Naive thymus-derived CD8-positive, alpha-beta T cell (primary cell): ENCODE measurements around the gene MYADML2. TPM values are rescaled to one million over a fixed set of nuclear protein-coding genes. Genes with fewer than 3 reads are reported as not detected.

ENCODE experiments used
- ATAC-seq, 2 donors: fragments of 150-1000 bp; cut with Tn5 transposase in 1 of 2; sonication (Bioruptor Pico), chemical (Tn5 transposase) in 1 of 2; 1 replicate in 1 of 2; 2 replicates in 1 of 2; pipeline ENCODE4 v1.10.0; 2021; ENCODE audit warnings: mild to moderate bottlenecking in 2 of 2, moderate library complexity in 2 of 2
- POLR2A ChIA-PET: fragments of 350-600 bp; sonication (Branson Sonifier 250); formaldehyde crosslinking; loops from one replicate; lab custom pipeline; 2021; ENCODE audit warnings: antibody characterized with exemption; lab: Charles Lee
- DNase-seq, 10 donors: peaks; one replicate each; pipeline versions ENCODE4 v3.0.0 to v3.0.0-alpha.2; 2020 to 2022
- H3K27ac Mint-ChIP-seq, 10 donors: one replicate each; pipeline ENCODE4 v1.8.0; 2020 to 2022; ENCODE audit warnings: mild to moderate bottlenecking in 10 of 10, mixed read lengths in 10 of 10, moderate library complexity in 4 of 10, inconsistent platforms in 1 of 10
- H3K27me3 Mint-ChIP-seq, 5 donors: one replicate each; pipeline ENCODE4 v1.8.0; 2021 to 2022; ENCODE audit warnings: mixed read lengths in 5 of 5
- H3K36me3 Mint-ChIP-seq, 3 donors: one replicate each; pipeline ENCODE4 v1.8.0; 2020 to 2022; ENCODE audit warnings: mixed read lengths in 3 of 3, mild to moderate bottlenecking in 2 of 3, inconsistent platforms in 1 of 3
- H3K4me1 Mint-ChIP-seq, 4 donors: one replicate each; pipeline ENCODE4 v1.8.0; 2021 to 2022; ENCODE audit warnings: mixed read lengths in 4 of 4
- H3K4me3 Mint-ChIP-seq, 10 donors: one replicate each; pipeline ENCODE4 v1.8.0; 2020 to 2022; ENCODE audit warnings: mild to moderate bottlenecking in 10 of 10, mixed read lengths in 10 of 10, moderate library complexity in 6 of 10, inconsistent platforms in 1 of 10
- H3K9me3 Mint-ChIP-seq, 9 donors: one replicate each; pipeline ENCODE4 v1.8.0; 2020 to 2022; ENCODE audit warnings: mixed read lengths in 9 of 9, mild to moderate bottlenecking in 3 of 9, inconsistent platforms in 1 of 9, moderate library complexity in 1 of 9
- polyA plus RNA-seq, 3 donors: library from polyadenylated mRNA; unstranded; fragments of 300-500 nt; fragmentation: Illumina TruSeq; gene quantifications; one replicate each; pipeline ENCODE4 v1.2.3, GENCODE V29; 2021
- total RNA-seq, 8 experiments: library from RNA in 2 of 8; stranded (reverse) in 2 of 8; gene quantifications; one replicate each; pipeline ENCODE4 v1.2.3 and lab custom pipeline; 2021 to 2026

MYADML2 gene
- total and polyA plus RNA-seq, 5 experiments from 2014 or later, result not detected

GRCh38 chr17:81973432-81973831, 26.4 kb upstream of the MYADML2 start:
- Mint-ChIP-seq H3K27ac (no peak overlapping the region), H3K4me3 (no peak overlapping the region), H3K36me3 (no peaks in the 10 kb centered on the region), H3K27me3 (peaks cover 0 to 2% (median 0%) of the 10 kb centered on the region in 5 donors), H3K4me1 (peaks cover 9 to 27% (median 23%) of the 10 kb centered on the region in 4 donors), H3K9me3 (peaks cover 0 to 4% (median 0%) of the 10 kb centered on the region in 9 donors)
- no peak for DNase-seq
- ATAC-seq, result no peak
- POLR2A ChIA-PET, result interaction anchor here (0.6 kb wide), 1 partner anchor 485 kb away, joined by 4 read pairs; no protein-coding TSS in a partner anchor

DNA sequence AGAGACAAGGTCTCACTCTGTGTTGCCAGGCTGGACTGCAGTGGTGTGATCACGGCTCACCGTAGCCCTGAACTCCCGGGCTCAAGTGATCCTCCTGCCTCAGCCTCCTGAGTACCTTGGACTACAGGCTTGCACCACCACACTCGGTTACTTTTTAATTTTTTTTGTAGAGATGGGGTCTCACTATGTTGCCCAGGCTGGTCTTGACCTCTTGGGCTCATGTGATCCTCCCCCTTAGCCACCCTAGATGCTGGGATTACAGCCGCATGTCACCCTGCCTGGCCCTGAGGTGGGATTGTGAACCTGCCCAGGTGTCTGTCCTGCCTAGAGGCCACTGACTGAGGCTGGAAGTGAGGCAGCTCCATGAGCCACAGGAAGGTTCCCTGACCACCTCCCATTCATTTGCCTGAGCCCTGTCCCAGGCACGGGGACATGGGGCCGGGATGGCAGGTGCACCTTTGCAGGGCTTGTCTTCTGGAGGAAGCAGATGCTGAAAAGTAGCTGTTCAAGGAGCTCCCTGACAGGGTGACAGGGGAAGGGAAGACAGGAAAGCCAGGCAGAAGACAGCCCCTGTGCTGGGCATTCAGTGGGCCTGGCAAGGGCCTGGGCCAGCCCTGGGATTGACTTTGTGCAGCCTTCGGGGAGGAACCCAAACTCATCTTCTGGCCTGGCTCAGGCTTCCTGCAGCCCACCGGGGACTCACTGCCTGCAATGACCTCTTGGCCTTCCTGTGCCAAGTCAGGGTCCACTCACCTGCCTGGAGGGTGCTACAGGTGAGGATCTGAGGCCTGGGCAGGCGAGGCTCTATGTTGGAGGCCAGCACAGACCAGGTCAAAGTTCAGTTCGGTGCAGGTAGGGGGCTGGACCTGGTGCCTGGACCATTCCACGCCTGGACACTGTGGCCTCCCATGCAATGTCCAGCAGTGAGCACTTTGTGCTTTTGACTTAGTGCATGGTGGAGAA, 22.1 kb upstream of the MYADML2 start:
- H3K27ac Mint-ChIP-seq, result peak overlapping the region in 8 of 10 donors; percentile 11 to 89 (median 59)
- peak overlapping the region in 5 of 10 donors; percentile 36 to 80 (median 48) for H3K4me3 Mint-ChIP-seq
- DNase-seq (no peak), ATAC-seq (no peak)
- POLR2A ChIA-PET, result interaction anchor here (0.7 to 3.6 kb wide), 5 partner anchors 9 to 59 kb away, joined by 3 to 54 read pairs (median 13); partner anchors contain the start of genes ASPSCR1, CENPX, LRRC45 and PCYT2
- H3K9me3 Mint-ChIP-seq, result peaks cover 0 to 4% (median 0%) of the 10 kb centered on the region in 9 donors
- peaks cover 0 to 4% (median 0%) of the 10 kb centered on the region in 5 donors for H3K27me3 Mint-ChIP-seq
- H3K36me3 Mint-ChIP-seq, result no peaks in the 10 kb centered on the region
- peaks cover 8 to 35% (median 27%) of the 10 kb centered on the region in 4 donors for H3K4me1 Mint-ChIP-seq

DNA sequence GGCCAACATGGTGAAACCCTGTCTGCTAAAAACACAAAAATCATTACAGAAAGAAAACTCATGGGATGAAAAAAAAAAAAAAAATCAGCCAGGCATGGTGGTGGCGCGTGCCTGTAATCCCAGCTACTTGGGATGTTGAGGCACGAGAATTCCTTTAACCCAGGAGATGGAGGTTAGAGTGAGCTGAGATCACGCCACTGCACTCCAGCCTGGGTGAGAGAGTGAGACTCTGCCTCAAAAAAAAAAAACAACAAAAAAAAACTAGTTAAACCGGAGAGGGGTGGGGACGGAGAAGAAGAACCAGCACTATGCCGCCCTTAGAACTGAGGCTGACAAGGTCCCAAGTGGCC, 21.3 kb upstream of the MYADML2 start:
- peaks cover 0 to 4% (median 0%) of the 10 kb centered on the region in 9 donors for H3K9me3 Mint-ChIP-seq
- ATAC-seq, result no peak
- H3K27ac Mint-ChIP-seq, result peak overlapping the region in 9 of 10 donors; percentile 59 to 92 (median 84)
- peaks cover 0 to 4% (median 0%) of the 10 kb centered on the region in 5 donors for H3K27me3 Mint-ChIP-seq
- peak overlapping the region; percentile 58 to 82 (median 76) for H3K4me3 Mint-ChIP-seq
- POLR2A ChIA-PET, result interaction anchor here (0.7 to 3.6 kb wide), 9 partner anchors 9 to 224 kb away, joined by 3 to 54 read pairs (median 4); partner anchors contain the start of genes ASPSCR1, CENPX, LRRC45 and MAFG
- DNase-seq, result no peak
- H3K4me1 Mint-ChIP-seq, result peaks cover 8 to 38% (median 28%) of the 10 kb centered on the region in 4 donors
- no peaks in the 10 kb centered on the region for H3K36me3 Mint-ChIP-seq

DNA sequence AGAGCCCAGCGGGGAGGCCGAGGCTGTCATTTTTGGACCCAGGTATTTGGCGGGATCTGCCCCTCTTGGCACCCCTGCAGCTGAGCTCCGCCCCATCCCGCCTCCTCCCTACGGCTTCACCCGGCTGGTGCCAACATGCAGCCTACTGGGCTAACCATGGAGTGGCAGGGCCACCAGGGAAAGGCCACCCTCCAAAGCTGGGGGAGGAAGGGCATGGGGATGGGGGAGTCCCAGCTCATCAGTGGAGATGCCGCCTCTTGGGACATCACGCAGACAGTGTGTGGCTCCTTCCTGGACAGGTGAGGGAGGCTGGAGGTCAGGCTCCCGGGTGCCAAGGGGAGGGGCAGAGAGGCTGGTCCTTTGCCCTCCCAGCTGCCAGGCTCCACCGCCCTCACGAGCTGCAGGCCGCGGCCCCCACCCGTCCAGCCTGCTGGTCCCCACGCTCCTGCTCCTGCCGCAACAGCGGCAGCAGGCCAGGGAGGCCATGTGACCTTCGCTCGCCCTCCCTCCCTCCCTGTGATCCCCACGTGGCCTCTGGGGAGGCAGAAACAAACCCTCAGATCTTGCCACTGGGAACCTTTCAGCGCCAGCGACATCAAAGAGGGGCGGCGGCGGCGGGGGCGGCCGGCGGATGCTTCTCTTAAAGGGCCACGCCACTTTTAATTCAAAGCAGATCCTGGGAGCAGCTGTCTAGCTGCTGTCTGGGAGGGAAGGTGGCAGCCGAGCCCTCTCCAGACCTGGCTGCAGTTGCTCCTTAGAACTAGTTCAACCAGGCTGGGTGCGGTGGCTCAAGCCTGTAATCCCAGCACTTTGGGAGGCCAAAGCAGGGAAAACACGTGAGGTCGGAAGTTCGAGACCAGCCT, 20.7 kb upstream of the MYADML2 start:
- Mint-ChIP-seq H3K27ac (peak overlapping the region in 9 of 10 donors; percentile 59 to 92 (median 84)), H3K9me3 (peaks cover 0 to 4% (median 0%) of the 10 kb centered on the region in 9 donors), H3K4me3 (peak overlapping the region; percentile 58 to 82 (median 76)), H3K4me1 (peaks cover 8 to 38% (median 28%) of the 10 kb centered on the region in 4 donors), H3K27me3 (peaks cover 0 to 4% (median 0%) of the 10 kb centered on the region in 5 donors), H3K36me3 (no peaks in the 10 kb centered on the region)
- peak; percentile 75 to 94 (median 86) for DNase-seq
- peak; percentile 96 to 99 for ATAC-seq
- POLR2A ChIA-PET, result interaction anchor here (1.0 to 3.6 kb wide), 14 partner anchors 8 to 224 kb away, joined by 3 to 54 read pairs (median 4); partner anchors contain the start of genes ARHGDIA, ASPSCR1, CENPX and DCXR

DNA sequence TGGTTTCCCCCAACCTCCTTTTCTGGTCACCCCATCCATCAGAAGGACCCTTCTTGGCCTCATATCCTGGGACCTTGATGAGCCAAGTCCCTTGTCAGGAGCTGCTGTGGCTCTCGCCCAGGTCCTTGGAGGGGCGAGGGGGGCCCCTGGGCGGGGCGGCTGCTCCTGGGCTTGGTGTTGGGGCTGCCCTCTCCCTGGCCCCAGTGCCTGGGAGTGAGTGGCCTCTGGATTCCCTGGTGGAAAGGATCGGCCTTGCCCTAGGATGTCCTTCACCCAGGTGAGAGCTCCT, 20.2 kb upstream of the MYADML2 start:
- no peaks in the 10 kb centered on the region for H3K36me3 Mint-ChIP-seq
- H3K9me3 Mint-ChIP-seq, result no peaks in the 10 kb centered on the region
- POLR2A ChIA-PET, result interaction anchor here (1.1 to 3.6 kb wide), 12 partner anchors 11 to 160 kb away, joined by 3 to 54 read pairs (median 4); partner anchors contain the start of genes ARHGDIA, ASPSCR1, CENPX and DCXR
- H3K4me1 Mint-ChIP-seq, result peaks cover 8 to 38% (median 29%) of the 10 kb centered on the region in 4 donors
- peaks cover 0 to 7% (median 0%) of the 10 kb centered on the region in 5 donors for H3K27me3 Mint-ChIP-seq
- ATAC-seq (no peak), DNase-seq (no peak)
- peak overlapping the region in 3 of 10 donors; percentile 15 to 61 (median 29) for H3K27ac Mint-ChIP-seq
- H3K4me3 Mint-ChIP-seq, result peak overlapping the region in 8 of 10 donors; percentile 18 to 77 (median 61)

- H3K27ac Mint-ChIP-seq, result peak overlapping the region in 5 of 10 donors; percentile 14 to 66 (median 55)
- ATAC-seq, result no peak
- H3K4me3 Mint-ChIP-seq, result peak overlapping the region in 7 of 10 donors; percentile 7 to 72 (median 26)
- no peaks in the 10 kb centered on the region for H3K36me3 Mint-ChIP-seq
- POLR2A ChIA-PET, result interaction anchor here (1.1 to 3.6 kb wide), 10 partner anchors 11 to 160 kb away, joined by 3 to 54 read pairs (median 4); partner anchors contain the start of genes ARHGDIA, ASPSCR1, CENPX and DCXR
- H3K4me1 Mint-ChIP-seq, result peaks cover 8 to 38% (median 29%) of the 10 kb centered on the region in 4 donors
- peak in 1 of 10 donors; percentile 23 for DNase-seq
- H3K9me3 Mint-ChIP-seq, result no peaks in the 10 kb centered on the region
- H3K27me3 Mint-ChIP-seq, result peaks cover 0 to 8% (median 0%) of the 10 kb centered on the region in 5 donors
Observed at GRCh38 chr17:81966343-81967243, 19.6 kb upstream of the MYADML2 start.

- H3K27me3 Mint-ChIP-seq, result peaks cover 0 to 8% (median 0%) of the 10 kb centered on the region in 5 donors
- DNase-seq, result no peak
- H3K4me1 Mint-ChIP-seq, result peaks cover 3 to 33% (median 27%) of the 10 kb centered on the region in 4 donors
- POLR2A ChIA-PET, result no interaction called here
- H3K36me3 Mint-ChIP-seq, result no peaks in the 10 kb centered on the region
- H3K9me3 Mint-ChIP-seq, result no peaks in the 10 kb centered on the region
- H3K4me3 Mint-ChIP-seq, result no peak overlapping the region
- H3K27ac Mint-ChIP-seq, result peak overlapping the region in 2 of 10 donors; percentile 8 to 43
- no peak for ATAC-seq
Observed at GRCh38 chr17:81964081-81964849, 17.2 kb upstream of the MYADML2 start.

GRCh38 chr17:81962499-81963441, 15.7 kb upstream of the MYADML2 start:
- Mint-ChIP-seq H3K27me3 (peaks cover 0 to 19% (median 9%) of the 10 kb centered on the region in 5 donors), H3K4me3 (peak overlapping the region in 9 of 10 donors; percentile 26 to 71 (median 53)), H3K4me1 (peaks cover 0 to 24% (median 15%) of the 10 kb centered on the region in 4 donors), H3K27ac (peak overlapping the region in 1 of 10 donors; percentile 40), H3K9me3 (no peaks in the 10 kb centered on the region), H3K36me3 (no peaks in the 10 kb centered on the region)
- ATAC-seq (no peak), DNase-seq (no peak)
- POLR2A ChIA-PET, result interaction anchor here (0.7 to 1.1 kb wide), 2 partner anchors 14 kb away, joined by 3 to 4 read pairs; no protein-coding TSS in a partner anchor
